SKM-1 (cell line): ENCODE data around the gene SAMD3.
"Not testable (repeated sequence)": the region's sequence is repeated elsewhere in the genome, so short reads cannot be mapped to it uniquely, and the experiment has no call there.

ENCODE experiments used
- DNase-seq: peaks from one replicate; lab custom pipeline; 2025; ENCODE audit not compliant: unreplicated experiment; lab: John Stamatoyannopoulos, UW

SAMD3 gene

GRCh38 chr6:130212215-130212874 lies 10.4 kb downstream of the SAMD3 start:
- DNase-seq, result no peak

GRCh38 chr6:130211691-130212090 lies 11.1 kb downstream of the SAMD3 start:
- DNase-seq, result no peak

- DNase-seq, result no peak
Measured at GRCh38 chr6:130207979-130208649, 14.6 kb downstream of the SAMD3 start.

GRCh38 chr6:130206479-130206878 lies 16.3 kb downstream of the SAMD3 start:
- no peak for DNase-seq

GRCh38 chr6:130204322-130204721 lies 18.4 kb downstream of the SAMD3 start:
- DNase-seq, result no peak

- no peak for DNase-seq
Measured at GRCh38 chr6:130203370-130203769, 19.4 kb downstream of the SAMD3 start.

- no peak for DNase-seq
Measured at GRCh38 chr6:130202782-130203181, 20.0 kb downstream of the SAMD3 start.

- no peak for DNase-seq
Measured at GRCh38 chr6:130200020-130200419, 22.7 kb downstream of the SAMD3 start.

- DNase-seq, result no peak
Measured at GRCh38 chr6:130198483-130199035, 24.2 kb downstream of the SAMD3 start.

- not testable (repeated sequence) for DNase-seq
Measured at GRCh38 chr6:130197816-130198482, 24.8 kb downstream of the SAMD3 start.

GRCh38 chr6:130194434-130194833 lies 28.3 kb downstream of the SAMD3 start:
- DNase-seq, result not testable (repeated sequence)

- no peak for DNase-seq
Measured at GRCh38 chr6:130190701-130191690, 31.8 kb downstream of the SAMD3 start.

GRCh38 chr6:130189531-130190397 lies 33.0 kb downstream of the SAMD3 start:
- no peak for DNase-seq

- DNase-seq, result no peak
Measured at GRCh38 chr6:130188207-130188899, 34.4 kb downstream of the SAMD3 start.

- DNase-seq, result no peak
Measured at GRCh38 chr6:130187335-130188206, 35.2 kb downstream of the SAMD3 start.

GRCh38 chr6:130185658-130186057 lies 37.1 kb downstream of the SAMD3 start:
- DNase-seq, result no peak

GRCh38 chr6:130183271-130184222 lies 39.2 kb downstream of the SAMD3 start:
- no peak for DNase-seq
